B cell (primary cell): Measurements from ENCODE around the gene FKBP9. TPM values are rescaled to one million over a fixed set of nuclear protein-coding genes. Genes with fewer than 3 reads are reported as not detected.

Experiments used
- ATAC-seq: fragments of 200-7000 bp; cut with Tn5 transposase; one replicate; pipeline ENCODE4 v1.10.0; 2021; ENCODE audit warnings: low read depth, mild to moderate bottlenecking, moderate number of reproducible peaks, moderate library complexity
- CTCF ChIA-PET: fragments of 350-600 bp; sonication (Branson Sonifier 250); formaldehyde crosslinking; loops from one replicate; lab custom pipeline; 2021; ENCODE audit warnings: antibody characterized with exemption, inconsistent platforms; lab: Charles Lee
- POLR2A ChIA-PET: fragments of 350-600 bp; sonication (Branson Sonifier 250); formaldehyde crosslinking; loops from one replicate; lab custom pipeline; 2021; ENCODE audit warnings: antibody characterized with exemption; lab: Charles Lee
- DNase-seq: peaks from one replicate; pipeline ENCODE4 v3.0.0; 2013
- H2AFZ ChIP-seq: 2 replicates; pipeline ENCODE4 v1.6.1; 2012; ENCODE audit warnings: mild to moderate bottlenecking, low read depth, low read length; ENCODE audit not compliant: insufficient read depth, poor library complexity, severe bottlenecking
- H3K27ac ChIP-seq, 2 donors: 1 replicate in 1 of 2; 2 replicates in 1 of 2; pipeline ENCODE4 v1.5.1; 2012 to 2013; ENCODE audit warnings: low read length in 2 of 2, mild to moderate bottlenecking in 2 of 2, moderate library complexity in 1 of 2
- H3K27me3 ChIP-seq, 4 experiments: fragments of 200-600 bp in 1 of 4; sonication (generic) in 1 of 4; replicated peaks in 1 of 4; 1 replicate in 2 of 4; 2 replicates in 2 of 4; pipeline versions ENCODE4 v1.6.1 to v1.7.0; 2013 to 2016; ENCODE audit warnings: low read length in 3 of 4, mild to moderate bottlenecking in 2 of 4, mixed read lengths in 1 of 4, moderate library complexity in 1 of 4; ENCODE audit not compliant: insufficient read depth in 4 of 4, control insufficient read depth in 3 of 4; ENCODE audit errors: control extremely low read depth in 1 of 4
- H3K36me3 ChIP-seq, 2 experiments: replicated peaks in 1 of 2; 1 replicate in 1 of 2; 2 replicates in 1 of 2; pipeline versions ENCODE4 v1.6.1 to v1.7.1; 2013; ENCODE audit warnings: low read length in 1 of 2; ENCODE audit not compliant: insufficient read depth in 2 of 2, control insufficient read depth in 1 of 2; ENCODE audit errors: control extremely low read depth in 1 of 2, extremely low read depth in 1 of 2
- H3K4me1 ChIP-seq, 2 donors: fragments of 200-600 bp in 1 of 2; sonication (generic) in 1 of 2; 1 replicate in 1 of 2; 2 replicates in 1 of 2; pipeline versions ENCODE4 v1.5.1 to v1.6.1; 2013 to 2017; ENCODE audit warnings: low read length in 2 of 2; ENCODE audit not compliant: control insufficient read depth in 2 of 2, insufficient read depth in 2 of 2
- H3K4me2 ChIP-seq: replicated peaks from 2 replicates; pipeline ENCODE3; 2012; ENCODE audit warnings: mild to moderate bottlenecking, low read depth, low read length; ENCODE audit not compliant: poor library complexity, severe bottlenecking
- H3K4me3 ChIP-seq, 5 experiments: fragments of 200-600 bp in 1 of 5; sonication (generic) in 1 of 5; 1 replicate in 3 of 5; 2 replicates in 2 of 5; pipeline versions ENCODE4 v1.5.1 to v1.7.0; 2011 to 2016; ENCODE audit warnings: low read length in 4 of 5, mild to moderate bottlenecking in 4 of 5, low read depth in 2 of 5, control low read depth in 1 of 5, moderate library complexity in 1 of 5; ENCODE audit not compliant: insufficient read depth in 1 of 5; ENCODE audit errors: control extremely low read depth in 1 of 5, extremely low read depth in 1 of 5
- H3K79me2 ChIP-seq: fragments of 200-600 bp; sonication (generic); one replicate; pipeline ENCODE4 v1.6.0; 2016; ENCODE audit warnings: low read length; ENCODE audit not compliant: control insufficient read depth, insufficient read depth
- H3K9ac ChIP-seq: fragments of 200-600 bp; sonication (generic); 2 replicates; pipeline ENCODE4 v1.6.1; 2017; ENCODE audit warnings: mild to moderate bottlenecking, low read length, moderate library complexity
- H3K9me3 ChIP-seq, 3 donors: one replicate each; pipeline versions ENCODE4 v1.6.1 to v1.7.1; 2013; ENCODE audit warnings: low read length in 2 of 3; ENCODE audit not compliant: control insufficient read depth in 2 of 3, insufficient read depth in 1 of 3; ENCODE audit errors: control extremely low read depth in 1 of 3
- H4K20me1 ChIP-seq: 2 replicates; pipeline ENCODE4 v1.6.0; 2012; ENCODE audit warnings: mild to moderate bottlenecking, low read length; ENCODE audit not compliant: insufficient read depth, control insufficient read depth, poor library complexity, severe bottlenecking
- H3K27ac Mint-ChIP-seq: one replicate; pipeline ENCODE4 v1.8.0; 2021; ENCODE audit warnings: mixed read lengths
- H3K27me3 Mint-ChIP-seq: one replicate; pipeline ENCODE4 v1.8.0; 2021; ENCODE audit warnings: mixed read lengths
- H3K4me1 Mint-ChIP-seq: one replicate; pipeline ENCODE4 v1.8.0; 2021; ENCODE audit warnings: mixed read lengths
- H3K4me3 Mint-ChIP-seq: one replicate; pipeline ENCODE4 v1.8.0; 2021; ENCODE audit warnings: mixed read lengths
- H3K9me3 Mint-ChIP-seq: one replicate; pipeline ENCODE4 v1.8.0; 2022; ENCODE audit warnings: mixed read lengths; ENCODE audit not compliant: insufficient read depth
- EZH2 ChIP-seq: IDR thresholded peaks from 2 replicates; pipeline ENCODE4 v1.6.1; 2012; ENCODE audit warnings: borderline replicate concordance, low read depth, mild to moderate bottlenecking, moderate library complexity, low read length; ENCODE audit not compliant: insufficient read depth, poor library complexity, severe bottlenecking
- WGBS: methylation state at CpG from one replicate; pipeline ENCODE4 v1.1.5; 2013; ENCODE audit warnings: missing lambda C conversion rate; ENCODE audit not compliant: insufficient coverage; 5-methylcytosine and 5-hydroxymethylcytosine counted together
- intact Hi-C: fragments of 100-400 bp; cut with micrococcal nuclease; formaldehyde crosslinking; loops from one replicate; pipeline ENCODE4 v1.10.0; 2022
- polyA plus RNA-seq: library from polyadenylated mRNA; depleted of rRNA; stranded (reverse); fragments of >200 nt; gene quantifications from 2 replicates; pipeline ENCODE4 v1.2.3, GENCODE V29; 2012
- total RNA-seq, 2 donors: library from RNA; stranded (reverse); fragments of 120-200 nt in 1 of 2; gene quantifications; 1 replicate in 1 of 2; 2 replicates in 1 of 2; pipeline versions ENCODE4 v1.2.3 to v1.2.4, GENCODE V29; 2013 to 2022
- TF ChIP-seq, protein P1 (sequence below): fragments of 200-600 bp; IDR thresholded peaks from one replicate; pipeline ENCODE4 v1.8.0; 2022; ENCODE audit warnings: antibody characterized with exemption, mild to moderate bottlenecking

FKBP9 gene
- total and polyA plus RNA-seq, 2 donors (not counting 1 experiment from before 2014, with no cell fraction given), result 0.52 to 0.98 TPM

DNA sequence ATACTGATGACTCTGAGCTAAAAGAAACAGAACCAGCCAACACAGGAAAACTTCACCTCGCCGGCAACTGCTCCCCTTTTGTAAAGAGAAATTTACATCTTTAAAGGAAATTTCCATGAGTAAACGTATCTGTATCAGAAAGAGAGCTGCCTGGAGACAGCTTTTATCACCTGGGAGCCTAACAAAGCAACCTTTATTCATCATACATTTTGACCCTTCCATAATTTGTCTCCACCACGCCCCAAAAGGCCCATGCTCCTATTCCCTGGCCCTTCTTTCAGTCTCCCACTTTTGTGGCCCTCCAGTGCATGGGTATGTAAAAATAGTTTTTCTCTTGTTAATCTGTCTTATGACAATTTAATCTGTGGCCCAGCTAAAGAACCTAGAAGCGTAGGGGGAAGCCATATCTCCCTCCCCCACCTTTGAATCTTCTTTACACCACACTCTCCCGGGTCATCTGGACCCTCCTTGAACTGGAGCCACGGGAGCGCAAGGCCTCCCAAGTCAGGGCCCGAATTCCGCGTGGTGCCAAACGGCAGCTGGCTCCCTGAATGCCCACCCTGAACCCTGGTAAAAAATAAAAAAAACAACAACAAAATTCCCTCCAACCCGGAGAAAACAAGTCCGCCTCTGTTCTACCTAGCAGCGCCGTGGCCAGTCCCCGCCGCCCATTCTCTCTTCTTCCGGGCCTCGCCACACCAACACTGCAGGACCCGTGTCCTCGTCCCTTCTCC lies 15.4 kb upstream of the FKBP9 start:
- no peak for ATAC-seq
- peak overlapping the region; percentile 15 to 65 for H3K27ac ChIP-seq

More for the DNA sequence above, 15.4 kb upstream of the FKBP9 start:
- no peaks in the 10 kb centered on the region for H3K9me3 ChIP-seq
- Mint-ChIP-seq H3K27ac (peak overlapping the region; percentile 96), H3K4me1 (peaks cover 23% of the 10 kb centered on the region), H3K9me3 (no peaks in the 10 kb centered on the region), H3K27me3 (no peaks in the 10 kb centered on the region), H3K4me3 (peak overlapping the region; percentile 99)
- no peaks in the 10 kb centered on the region for H3K27me3 ChIP-seq
- ChIA-PET CTCF (interaction anchor here (0.9 to 10.1 kb wide), 11 partner anchors 50 to 248 kb away, joined by 3 to 122 read pairs (median 6); partner anchors contain the start of gene RP9), POLR2A (interaction anchor here (0.6 to 2.7 kb wide), 2 partner anchors 50 to 51 kb away, joined by 3 to 10 read pairs; partner anchors contain the start of gene KBTBD2)
- peaks cover 30% of the 10 kb centered on the region for H3K79me2 ChIP-seq
- WGBS, result 7% methylated on average over 19 of the region's 22 CpGs
- peak overlapping the region; percentile 85 for H3K4me2 ChIP-seq
- peaks cover 6% of the 10 kb centered on the region for H4K20me1 ChIP-seq
- TF ChIP-seq, protein P1, sequence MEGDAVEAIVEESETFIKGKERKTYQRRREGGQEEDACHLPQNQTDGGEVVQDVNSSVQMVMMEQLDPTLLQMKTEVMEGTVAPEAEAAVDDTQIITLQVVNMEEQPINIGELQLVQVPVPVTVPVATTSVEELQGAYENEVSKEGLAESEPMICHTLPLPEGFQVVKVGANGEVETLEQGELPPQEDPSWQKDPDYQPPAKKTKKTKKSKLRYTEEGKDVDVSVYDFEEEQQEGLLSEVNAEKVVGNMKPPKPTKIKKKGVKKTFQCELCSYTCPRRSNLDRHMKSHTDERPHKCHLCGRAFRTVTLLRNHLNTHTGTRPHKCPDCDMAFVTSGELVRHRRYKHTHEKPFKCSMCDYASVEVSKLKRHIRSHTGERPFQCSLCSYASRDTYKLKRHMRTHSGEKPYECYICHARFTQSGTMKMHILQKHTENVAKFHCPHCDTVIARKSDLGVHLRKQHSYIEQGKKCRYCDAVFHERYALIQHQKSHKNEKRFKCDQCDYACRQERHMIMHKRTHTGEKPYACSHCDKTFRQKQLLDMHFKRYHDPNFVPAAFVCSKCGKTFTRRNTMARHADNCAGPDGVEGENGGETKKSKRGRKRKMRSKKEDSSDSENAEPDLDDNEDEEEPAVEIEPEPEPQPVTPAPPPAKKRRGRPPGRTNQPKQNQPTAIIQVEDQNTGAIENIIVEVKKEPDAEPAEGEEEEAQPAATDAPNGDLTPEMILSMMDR, result no peak
- TF ChIP-seq EZH2, result no peak
- peak overlapping the region; percentile 60 to 78 (median 70) for H3K4me3 ChIP-seq
- H3K4me1 ChIP-seq, result peaks cover 17 to 21% of the 10 kb centered on the region in 2 donors
- H2AFZ ChIP-seq, result peak overlapping the region; percentile 94
- peak; percentile 13 for DNase-seq
- intact Hi-C loops, result loop anchor here (1.0 to 5.0 kb wide), 8 partner anchors 13 to 250 kb away; partner anchors contain the start of genes BBS9, FKBP9, NT5C3A and RP9
- H3K9ac ChIP-seq, result peak overlapping the region; percentile 73
- no peaks in the 10 kb centered on the region for H3K36me3 ChIP-seq
